HG02973 (cell line): ENCODE data around the gene PILRB.
A peak's percentile ranks its signal among the peaks of the same experiment; 100 is the strongest.

Source experiments
- ATAC-seq: cut with Tn5 transposase; IDR thresholded peaks from one replicate; pipeline ENCODE4 v1.9.1; 2021; ENCODE audit warnings: moderate library complexity; ENCODE audit not compliant: unreplicated experiment

PILRB gene

DNA sequence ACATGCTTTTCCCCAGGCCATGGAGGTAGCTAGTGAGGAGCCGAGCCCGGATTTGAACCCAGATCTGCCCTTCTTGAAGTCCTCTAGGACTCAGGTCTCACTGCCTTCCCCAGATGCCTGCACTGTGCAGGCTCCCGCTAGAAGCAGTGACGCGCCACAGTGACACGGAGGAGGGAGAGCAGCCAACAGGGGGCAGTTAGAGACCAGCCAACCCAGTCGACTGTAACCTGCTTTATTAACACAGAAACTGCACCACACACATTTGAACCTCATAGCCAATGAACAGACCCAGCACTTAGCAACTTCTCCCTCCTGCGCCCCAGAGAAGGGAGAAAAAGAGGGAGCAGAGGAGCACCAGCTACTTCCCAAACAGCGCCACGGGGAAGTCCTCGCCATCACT, 42.7 kb downstream of the PILRB start:
- no peak for ATAC-seq

- ATAC-seq = no peak
Measured at GRCh38 chr7:100401811-100402210, 43.9 kb downstream of the PILRB start.

GRCh38 chr7:100402241-100402640, 44.3 kb downstream of the PILRB start:
- no peak for ATAC-seq

GRCh38 chr7:100406767-100407166, 48.9 kb downstream of the PILRB start:
- ATAC-seq = no peak

GRCh38 chr7:100407285-100408180, 49.6 kb downstream of the PILRB start:
- ATAC-seq = peak; percentile 67

- no peak for ATAC-seq
Measured at GRCh38 chr7:100411101-100411500, 53.2 kb downstream of the PILRB start.

DNA sequence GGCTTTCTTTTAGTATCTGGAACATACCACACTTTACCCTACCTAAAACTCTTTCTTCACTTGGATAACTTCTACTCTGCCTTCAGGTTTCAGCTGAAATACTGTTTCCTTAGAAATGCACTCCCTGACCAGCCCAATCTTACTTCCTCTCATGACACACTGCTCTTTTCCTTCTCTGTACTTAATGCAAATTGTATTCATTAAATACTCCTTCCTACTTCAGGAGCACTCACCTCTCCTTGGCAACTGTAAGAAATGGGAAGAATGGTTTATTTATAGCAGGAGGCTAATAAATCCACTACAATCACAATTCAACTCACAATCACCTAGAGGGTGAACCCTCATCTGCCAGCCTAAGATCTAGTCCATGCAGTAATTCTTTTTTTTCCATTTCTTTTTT, 55.4 kb downstream of the PILRB start:
- no peak for ATAC-seq

DNA sequence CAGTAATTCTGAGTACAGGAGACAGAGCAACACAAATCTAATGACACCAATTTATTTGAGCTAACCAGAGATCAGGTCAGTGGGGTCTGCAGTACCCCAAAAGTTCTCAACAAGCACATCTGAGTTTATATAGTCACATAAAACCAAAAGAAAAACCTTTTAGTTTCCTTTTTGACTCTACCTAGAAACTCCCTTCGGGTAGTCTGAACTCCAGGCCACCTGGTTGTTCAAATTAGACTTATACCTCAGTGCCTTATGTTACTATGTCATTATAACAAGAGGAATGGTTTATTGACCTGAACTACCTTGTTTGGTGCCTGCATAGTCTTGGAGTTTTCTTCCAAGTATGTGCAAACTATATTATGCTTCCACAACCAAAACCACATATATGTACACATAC, 56.0 kb downstream of the PILRB start:
- ATAC-seq = peak; percentile 52

- no peak for ATAC-seq
Measured at GRCh38 chr7:100415448-100415847, 57.5 kb downstream of the PILRB start.
